Measurements from ENCODE around the gene NF2. TPM values are rescaled to one million over a fixed set of nuclear protein-coding genes. Genes with fewer than 3 reads are reported as not detected.

The NF2 gene
- total RNA-seq, 1 donor from 2014 or later: 73.0 TPM

GRCh38 chr22:29610780-29611179 is 7.3 kb downstream of the NF2 start:
- H3K27ac Mint-ChIP-seq (ENCODE audit: unreplicated experiment): no peak overlapping the region
- no peaks in the 10 kb centered on the region for H3K36me3 Mint-ChIP-seq (ENCODE audit: low read depth)
- no peak for DNase-seq (ENCODE audit: low spot score)
- H3K9me3 Mint-ChIP-seq (ENCODE audit: low read depth): peaks cover 3% of the 10 kb centered on the region
- H3K27me3 Mint-ChIP-seq (ENCODE audit: low read depth): no peaks in the 10 kb centered on the region
- no peak for TF ChIP-seq CTCF (IDR thresholded peaks at IDR 0.05)
- H3K4me3 Mint-ChIP-seq (ENCODE audit: unreplicated experiment): no peak overlapping the region
- peaks cover 23% of the 10 kb centered on the region for H3K4me1 Mint-ChIP-seq (ENCODE audit: low read depth)

- Mint-ChIP-seq H3K27me3 (ENCODE audit: low read depth) (no peaks in the 10 kb centered on the region), H3K4me1 (ENCODE audit: low read depth) (peaks cover 37% of the 10 kb centered on the region), H3K4me3 (ENCODE audit: unreplicated experiment) (no peak overlapping the region), H3K27ac (ENCODE audit: unreplicated experiment) (peak overlapping the region; percentile 64), H3K36me3 (ENCODE audit: low read depth) (no peaks in the 10 kb centered on the region), H3K9me3 (ENCODE audit: low read depth) (no peaks in the 10 kb centered on the region)
- no peak for TF ChIP-seq CTCF (IDR thresholded peaks at IDR 0.05)
- no peak for DNase-seq (ENCODE audit: low spot score)
Observed at GRCh38 chr22:29615705-29616327, 12.4 kb downstream of the NF2 start.

- H3K4me1 Mint-ChIP-seq (ENCODE audit: low read depth): peaks cover 57% of the 10 kb centered on the region
- H3K27me3 Mint-ChIP-seq (ENCODE audit: low read depth): no peaks in the 10 kb centered on the region
- H3K27ac Mint-ChIP-seq (ENCODE audit: unreplicated experiment): peak overlapping the region; percentile 72
- no peaks in the 10 kb centered on the region for H3K36me3 Mint-ChIP-seq (ENCODE audit: low read depth)
- DNase-seq (ENCODE audit: low spot score): no peak
- H3K4me3 Mint-ChIP-seq (ENCODE audit: unreplicated experiment): no peak overlapping the region
- TF ChIP-seq CTCF (IDR thresholded peaks at IDR 0.05): no peak
- no peaks in the 10 kb centered on the region for H3K9me3 Mint-ChIP-seq (ENCODE audit: low read depth)
Observed at GRCh38 chr22:29617922-29618629, 14.6 kb downstream of the NF2 start.

GRCh38 chr22:29621761-29622526 is 18.5 kb downstream of the NF2 start:
- H3K9me3 Mint-ChIP-seq (ENCODE audit: low read depth): no peaks in the 10 kb centered on the region
- DNase-seq (ENCODE audit: low spot score): no peak
- H3K36me3 Mint-ChIP-seq (ENCODE audit: low read depth): no peaks in the 10 kb centered on the region
- peak overlapping the region; percentile 8 for H3K4me3 Mint-ChIP-seq (ENCODE audit: unreplicated experiment)
- TF ChIP-seq CTCF (IDR thresholded peaks at IDR 0.05): no peak
- H3K4me1 Mint-ChIP-seq (ENCODE audit: low read depth): peaks cover 84% of the 10 kb centered on the region
- H3K27me3 Mint-ChIP-seq (ENCODE audit: low read depth): no peaks in the 10 kb centered on the region
- H3K27ac Mint-ChIP-seq (ENCODE audit: unreplicated experiment): peak overlapping the region; percentile 95

- Mint-ChIP-seq H3K36me3 (ENCODE audit: low read depth) (no peaks in the 10 kb centered on the region), H3K4me3 (ENCODE audit: unreplicated experiment) (no peak overlapping the region), H3K27me3 (ENCODE audit: low read depth) (no peaks in the 10 kb centered on the region), H3K4me1 (ENCODE audit: low read depth) (peaks cover 82% of the 10 kb centered on the region), H3K27ac (ENCODE audit: unreplicated experiment) (peak overlapping the region; percentile 95), H3K9me3 (ENCODE audit: low read depth) (no peaks in the 10 kb centered on the region)
- TF ChIP-seq CTCF (IDR thresholded peaks at IDR 0.05): no peak
- DNase-seq (ENCODE audit: low spot score): no peak
Observed at GRCh38 chr22:29623059-29623458, 19.6 kb downstream of the NF2 start.

Data from chondrocyte (in vitro differentiated cells).